Activated naive CD4-positive, alpha-beta T cell treated with anti-CD3 and anti-CD28 coated beads, Interleukin-2, amount 10 ng/mL, durations not matched to agents 7 days and 5 days (primary cell): Measurements from ENCODE around the gene IGF2BP3.

ENCODE experiments used
- CTCF ChIA-PET: fragments of 350-600 bp; sonication (Branson Sonifier 250); formaldehyde crosslinking; loops from one replicate; lab custom pipeline; 2021; ENCODE audit warnings: antibody characterized with exemption; lab: Charles Lee
- DNase-seq: peaks from one replicate; pipeline ENCODE4 v3.0.0-alpha.2; 2020
- H3K27ac Mint-ChIP-seq: one replicate; pipeline ENCODE4 v1.8.0; 2021; ENCODE audit warnings: mild to moderate bottlenecking, moderate library complexity, mixed read lengths
- H3K27me3 Mint-ChIP-seq: one replicate; pipeline ENCODE4 v1.8.0; 2021; ENCODE audit warnings: mild to moderate bottlenecking, mixed read lengths
- H3K36me3 Mint-ChIP-seq: one replicate; pipeline ENCODE4 v1.8.0; 2021; ENCODE audit warnings: mixed read lengths
- H3K4me1 Mint-ChIP-seq: one replicate; pipeline ENCODE4 v1.8.0; 2021; ENCODE audit warnings: mixed read lengths
- H3K4me3 Mint-ChIP-seq: one replicate; pipeline ENCODE4 v1.8.0; 2021; ENCODE audit warnings: mild to moderate bottlenecking, moderate library complexity, mixed read lengths
- H3K9me3 Mint-ChIP-seq: one replicate; pipeline ENCODE4 v1.8.0; 2021; ENCODE audit warnings: mixed read lengths

The IGF2BP3 gene

DNA sequence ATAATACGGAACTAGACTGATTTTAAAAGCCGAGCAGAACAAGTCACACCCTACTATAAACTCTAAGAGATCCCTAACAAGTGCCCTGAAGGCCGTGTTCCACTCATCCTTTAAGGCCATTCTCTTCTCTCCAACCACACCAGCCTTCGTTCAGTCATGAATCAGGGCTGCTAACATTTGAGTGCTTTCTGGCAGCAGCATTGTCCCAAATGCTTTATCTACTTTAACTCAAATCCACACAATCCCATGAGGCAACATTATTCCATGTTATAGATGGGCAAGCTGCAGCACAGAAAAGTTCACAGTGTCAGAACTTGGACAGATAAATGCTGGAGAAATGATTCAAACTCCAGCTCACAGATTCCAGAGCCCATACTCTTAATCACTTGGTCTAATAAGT lies 97.7 kb downstream of the IGF2BP3 start:
- Mint-ChIP-seq H3K4me3 (no peak overlapping the region), H3K36me3 (no peaks in the 10 kb centered on the region), H3K4me1 (peaks cover 38% of the 10 kb centered on the region), H3K9me3 (no peaks in the 10 kb centered on the region), H3K27me3 (peaks cover 23% of the 10 kb centered on the region), H3K27ac (no peak overlapping the region)
- CTCF ChIA-PET, result interaction anchor here (1.1 kb wide), 1 partner anchor 14 kb away, joined by 4 read pairs; no protein-coding TSS in a partner anchor
- no peak for DNase-seq

GRCh38 chr7:23371654-23372053 lies 98.6 kb downstream of the IGF2BP3 start:
- no peaks in the 10 kb centered on the region for H3K9me3 Mint-ChIP-seq
- H3K27ac Mint-ChIP-seq, result no peak overlapping the region
- DNase-seq, result no peak
- no peak overlapping the region for H3K4me3 Mint-ChIP-seq
- no peaks in the 10 kb centered on the region for H3K36me3 Mint-ChIP-seq
- H3K27me3 Mint-ChIP-seq, result peaks cover 30% of the 10 kb centered on the region
- CTCF ChIA-PET, result no interaction called here
- H3K4me1 Mint-ChIP-seq, result peaks cover 41% of the 10 kb centered on the region

DNA sequence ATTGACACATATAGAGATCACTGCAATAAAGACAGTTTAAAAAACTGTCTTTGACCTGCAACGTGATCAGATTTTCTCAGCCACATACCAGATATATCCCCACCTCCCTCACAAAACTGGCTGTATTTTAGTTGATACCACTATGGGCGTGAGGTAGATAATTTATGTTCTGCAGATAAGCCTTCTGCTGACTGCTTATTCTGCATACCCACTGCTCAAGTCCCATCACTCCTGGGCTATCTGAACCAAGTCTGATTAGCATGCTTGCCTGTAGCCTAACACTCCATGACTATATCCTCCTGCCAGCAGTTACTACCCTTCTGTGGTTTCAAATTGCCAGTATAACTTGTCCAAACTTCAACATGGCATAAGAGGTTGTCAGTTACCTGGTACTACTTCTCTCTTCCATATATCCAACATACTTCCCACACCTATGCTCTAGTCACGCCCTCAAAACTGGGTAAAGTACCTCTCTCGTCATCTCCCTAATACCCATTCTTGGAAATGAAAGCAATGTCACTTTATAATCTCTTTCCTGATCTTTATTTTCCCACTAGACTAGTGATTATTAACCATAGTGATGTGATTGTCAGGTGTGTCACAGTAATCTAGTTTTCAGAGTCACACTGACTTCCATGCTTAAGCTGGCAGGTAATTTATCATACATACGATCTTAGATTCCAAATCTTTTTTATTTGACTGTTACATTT lies 100.4 kb downstream of the IGF2BP3 start:
- DNase-seq, result no peak
- H3K36me3 Mint-ChIP-seq, result no peaks in the 10 kb centered on the region
- peaks cover 41% of the 10 kb centered on the region for H3K4me1 Mint-ChIP-seq
- no peaks in the 10 kb centered on the region for H3K9me3 Mint-ChIP-seq
- no peak overlapping the region for H3K27ac Mint-ChIP-seq
- H3K27me3 Mint-ChIP-seq, result peaks cover 26% of the 10 kb centered on the region
- no peak overlapping the region for H3K4me3 Mint-ChIP-seq
- CTCF ChIA-PET, result interaction anchor here (0.6 to 1.0 kb wide), 2 partner anchors 12 to 61 kb away, joined by 3 read pairs; no protein-coding TSS in a partner anchor

DNA sequence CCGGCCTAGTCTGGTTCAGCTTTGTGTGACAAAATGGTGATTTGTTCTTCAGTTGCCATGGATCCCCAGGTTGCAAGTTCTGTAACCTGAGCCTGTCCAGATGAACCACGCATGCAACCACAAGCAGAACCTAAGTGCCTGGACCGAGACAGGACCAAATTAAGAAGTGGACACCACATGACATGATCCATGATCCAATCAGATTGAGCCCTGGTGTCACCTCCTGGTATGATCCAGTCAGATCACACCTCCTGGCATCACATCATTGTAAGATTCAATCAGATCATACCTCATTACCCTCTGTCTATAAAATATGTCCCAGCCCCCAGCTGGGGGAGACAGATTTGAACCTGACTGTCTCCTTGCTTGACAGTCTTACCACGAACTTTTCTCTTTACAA lies 101.2 kb downstream of the IGF2BP3 start:
- no peaks in the 10 kb centered on the region for H3K9me3 Mint-ChIP-seq
- CTCF ChIA-PET, result no interaction called here
- H3K27me3 Mint-ChIP-seq, result peaks cover 26% of the 10 kb centered on the region
- H3K4me1 Mint-ChIP-seq, result peaks cover 41% of the 10 kb centered on the region
- no peak overlapping the region for H3K4me3 Mint-ChIP-seq
- no peak overlapping the region for H3K27ac Mint-ChIP-seq
- DNase-seq, result no peak
- H3K36me3 Mint-ChIP-seq, result no peaks in the 10 kb centered on the region

GRCh38 chr7:23358152-23358674 lies 112.1 kb downstream of the IGF2BP3 start:
- Mint-ChIP-seq H3K27me3 (peaks cover 47% of the 10 kb centered on the region), H3K4me1 (peaks cover 22% of the 10 kb centered on the region), H3K4me3 (no peak overlapping the region), H3K27ac (no peak overlapping the region), H3K9me3 (peaks cover 2% of the 10 kb centered on the region), H3K36me3 (no peaks in the 10 kb centered on the region)
- no peak for DNase-seq
- CTCF ChIA-PET, result interaction anchor here (0.7 to 2.5 kb wide), 38 partner anchors 9 to 188 kb away, joined by 3 to 35 read pairs (median 4); no protein-coding TSS in a partner anchor

GRCh38 chr7:23357190-23358093 lies 112.8 kb downstream of the IGF2BP3 start:
- DNase-seq, result no peak
- peaks cover 22% of the 10 kb centered on the region for H3K4me1 Mint-ChIP-seq
- no peak overlapping the region for H3K27ac Mint-ChIP-seq
- no peaks in the 10 kb centered on the region for H3K36me3 Mint-ChIP-seq
- peaks cover 50% of the 10 kb centered on the region for H3K27me3 Mint-ChIP-seq
- H3K9me3 Mint-ChIP-seq, result peaks cover 2% of the 10 kb centered on the region
- CTCF ChIA-PET, result interaction anchor here (0.7 to 2.5 kb wide), 38 partner anchors 10 to 189 kb away, joined by 3 to 35 read pairs (median 4); no protein-coding TSS in a partner anchor
- no peak overlapping the region for H3K4me3 Mint-ChIP-seq

DNA sequence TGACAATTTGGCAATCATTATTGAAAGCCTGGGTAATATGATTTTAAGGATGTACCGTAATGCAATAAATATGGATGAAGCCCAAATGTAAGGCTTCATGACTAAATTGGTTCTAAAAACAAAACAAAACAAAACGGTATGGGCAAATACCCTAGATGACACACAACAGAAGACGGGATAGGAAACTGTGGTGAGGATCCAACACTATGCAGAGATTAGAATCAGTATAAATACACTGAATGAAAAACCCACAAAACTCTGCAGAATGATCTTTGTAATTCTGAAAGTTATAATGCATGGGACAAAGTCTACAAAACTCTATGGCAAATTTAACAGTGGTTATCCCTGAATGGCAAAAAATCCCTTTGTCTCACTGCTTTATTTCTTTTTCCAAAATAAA lies 113.6 kb downstream of the IGF2BP3 start:
- H3K4me1 Mint-ChIP-seq, result peaks cover 22% of the 10 kb centered on the region
- peak overlapping the region; percentile 29 for H3K27ac Mint-ChIP-seq
- DNase-seq, result peak; percentile 36
- H3K4me3 Mint-ChIP-seq, result no peak overlapping the region
- CTCF ChIA-PET, result no interaction called here
- peaks cover 51% of the 10 kb centered on the region for H3K27me3 Mint-ChIP-seq
- H3K36me3 Mint-ChIP-seq, result no peaks in the 10 kb centered on the region
- H3K9me3 Mint-ChIP-seq, result peaks cover 2% of the 10 kb centered on the region

DNA sequence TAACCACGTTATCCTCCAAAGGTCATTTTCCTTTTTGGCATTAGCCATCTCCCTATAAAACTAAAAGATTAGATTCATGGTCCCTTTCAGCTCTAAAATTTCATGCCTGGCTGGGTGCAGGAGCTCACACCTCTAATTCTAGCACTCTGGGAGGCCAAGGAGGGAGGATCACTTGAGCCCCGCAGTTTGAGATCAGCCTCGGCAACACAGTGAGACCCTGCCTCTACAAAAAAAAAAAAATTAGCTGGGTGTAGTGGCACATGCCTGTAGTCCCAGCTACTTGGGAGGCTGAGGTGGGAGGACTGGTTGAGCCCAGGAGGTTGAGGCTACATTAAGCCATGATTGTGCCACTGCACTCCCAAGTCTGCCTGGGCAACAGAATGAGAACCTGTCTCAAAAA lies 114.1 kb downstream of the IGF2BP3 start:
- Mint-ChIP-seq H3K4me1 (peaks cover 22% of the 10 kb centered on the region), H3K27me3 (peaks cover 54% of the 10 kb centered on the region), H3K27ac (no peak overlapping the region), H3K36me3 (no peaks in the 10 kb centered on the region), H3K4me3 (no peak overlapping the region), H3K9me3 (peaks cover 2% of the 10 kb centered on the region)
- CTCF ChIA-PET, result interaction anchor here (0.7 to 1.3 kb wide), 3 partner anchors 8 to 72 kb away, joined by 3 to 4 read pairs (median 3); no protein-coding TSS in a partner anchor
- no peak for DNase-seq

DNA sequence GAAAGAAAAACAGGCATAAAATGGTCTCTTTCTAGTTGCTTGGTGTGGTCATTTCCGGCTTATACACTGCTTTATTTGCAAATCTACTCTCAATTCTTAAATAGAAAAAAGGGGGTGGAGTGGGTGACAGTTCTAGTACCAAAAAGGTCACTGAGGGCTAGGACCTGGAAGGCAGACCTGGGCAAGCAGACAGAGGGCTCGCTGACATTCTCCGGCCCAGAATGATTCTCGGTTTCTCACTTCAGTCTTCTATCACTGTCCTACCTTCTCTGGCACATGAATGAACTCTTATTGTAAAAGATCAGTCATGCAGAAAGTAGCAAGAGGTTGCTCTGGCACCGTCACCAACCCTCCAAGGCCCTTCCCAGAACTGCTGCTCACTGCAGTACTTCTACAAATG lies 117.1 kb downstream of the IGF2BP3 start:
- CTCF ChIA-PET, result no interaction called here
- no peaks in the 10 kb centered on the region for H3K9me3 Mint-ChIP-seq
- H3K4me3 Mint-ChIP-seq, result no peak overlapping the region
- peaks cover 22% of the 10 kb centered on the region for H3K4me1 Mint-ChIP-seq
- no peak overlapping the region for H3K27ac Mint-ChIP-seq
- no peaks in the 10 kb centered on the region for H3K36me3 Mint-ChIP-seq
- no peak for DNase-seq
- H3K27me3 Mint-ChIP-seq, result peaks cover 36% of the 10 kb centered on the region

DNA sequence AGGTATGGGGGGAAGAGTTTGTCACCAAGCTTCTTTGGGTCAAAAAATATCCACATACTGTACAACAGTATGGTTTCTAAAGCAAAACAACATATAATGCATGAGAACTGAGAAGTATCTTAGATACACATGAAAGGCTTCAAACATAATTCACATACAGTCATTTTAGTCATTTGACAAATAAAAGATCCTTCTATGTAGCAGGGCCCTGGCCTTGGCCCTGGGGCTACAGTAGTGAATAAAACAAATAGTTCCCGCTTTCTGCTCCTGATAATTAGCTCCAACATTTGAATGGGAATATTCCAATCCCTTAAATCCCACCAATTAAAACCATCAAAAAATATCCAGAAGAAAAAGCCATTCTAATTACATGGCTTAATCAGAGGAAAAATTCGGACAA lies 119.8 kb downstream of the IGF2BP3 start:
- Mint-ChIP-seq H3K27ac (no peak overlapping the region), H3K4me1 (peaks cover 24% of the 10 kb centered on the region), H3K4me3 (no peak overlapping the region), H3K27me3 (peaks cover 31% of the 10 kb centered on the region), H3K36me3 (peaks cover 2% of the 10 kb centered on the region), H3K9me3 (no peaks in the 10 kb centered on the region)
- CTCF ChIA-PET, result interaction anchor here (0.6 kb wide), 1 partner anchor 57 kb away, joined by 3 read pairs; no protein-coding TSS in a partner anchor
- no peak for DNase-seq

- peaks cover 29% of the 10 kb centered on the region for H3K4me1 Mint-ChIP-seq
- H3K27ac Mint-ChIP-seq, result no peak overlapping the region
These were observed 120.7 kb downstream of the IGF2BP3 start for GRCh38 chr7:23349484-23350157.

DNA sequence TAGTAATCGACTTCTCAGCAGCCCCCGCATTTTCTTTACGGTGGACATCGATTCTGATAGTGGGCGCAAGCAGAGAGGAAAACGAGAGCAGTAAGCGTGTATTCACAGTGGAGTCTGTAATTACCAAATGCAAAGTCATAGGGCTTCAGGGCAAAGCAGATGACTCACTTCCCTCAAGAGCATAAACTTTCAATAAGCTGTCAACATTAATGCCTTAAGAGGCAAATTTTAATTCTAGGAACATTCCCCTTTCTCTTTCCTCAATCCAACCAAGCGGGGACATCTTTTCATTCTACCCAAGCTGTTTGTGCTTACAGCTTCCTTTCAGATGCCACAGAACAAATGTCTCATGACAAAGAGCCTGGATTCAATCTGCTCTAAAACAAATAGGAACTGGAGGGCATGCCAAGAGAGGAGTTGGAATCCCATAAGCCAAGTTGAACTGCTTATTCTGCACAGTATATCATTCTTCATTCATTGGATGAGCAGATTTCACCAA lies 122.6 kb downstream of the IGF2BP3 start:
- Mint-ChIP-seq H3K27me3 (peaks cover 15% of the 10 kb centered on the region), H3K4me1 (peaks cover 29% of the 10 kb centered on the region), H3K4me3 (peak overlapping the region; percentile 14), H3K27ac (no peak overlapping the region), H3K36me3 (peaks cover 2% of the 10 kb centered on the region), H3K9me3 (no peaks in the 10 kb centered on the region)
- no peak for DNase-seq
- CTCF ChIA-PET, result interaction anchor here (0.7 to 2.8 kb wide), 4 partner anchors 8 to 75 kb away, joined by 3 to 13 read pairs (median 7); no protein-coding TSS in a partner anchor

More at GRCh38 chr7:23349484-23350157, 120.7 kb downstream of the IGF2BP3 start:
- CTCF ChIA-PET, result interaction anchor here (1.0 to 1.4 kb wide), 3 partner anchors 10 to 81 kb away, joined by 3 to 4 read pairs (median 3); no protein-coding TSS in a partner anchor
- Mint-ChIP-seq H3K4me3 (no peak overlapping the region), H3K9me3 (no peaks in the 10 kb centered on the region), H3K36me3 (peaks cover 2% of the 10 kb centered on the region), H3K27me3 (peaks cover 24% of the 10 kb centered on the region)
- no peak for DNase-seq

DNA sequence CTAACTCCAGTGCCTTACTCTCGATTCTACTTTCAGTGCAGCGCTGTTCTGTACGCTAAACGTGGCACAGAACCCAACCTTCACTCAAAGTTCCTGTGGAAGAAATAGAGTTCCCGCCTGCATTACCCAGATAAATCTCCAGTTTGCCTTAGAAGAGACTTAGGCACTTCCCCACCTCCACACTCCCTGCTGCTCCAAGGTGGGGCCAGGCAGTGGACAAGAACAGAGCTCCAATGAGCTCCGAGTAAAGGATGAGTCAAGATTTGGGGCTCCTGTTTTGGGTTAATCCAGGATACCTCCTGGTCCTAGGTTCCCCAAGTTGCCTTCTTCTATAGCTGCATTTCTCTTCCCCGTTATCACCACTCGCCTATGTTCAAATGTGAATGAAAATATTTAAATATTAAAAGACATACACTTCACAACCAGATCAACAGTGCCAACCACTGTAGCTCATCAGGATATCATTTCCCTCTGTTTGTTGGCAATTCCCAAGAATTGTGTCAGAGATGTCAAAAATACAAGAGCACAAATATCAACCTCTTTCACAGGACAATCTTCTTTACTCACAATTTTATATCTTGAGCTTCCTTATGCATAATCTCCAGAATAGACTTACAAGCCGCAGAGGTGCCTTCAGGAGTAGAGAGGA lies 123.1 kb downstream of the IGF2BP3 start:
- H3K9me3 Mint-ChIP-seq, result no peaks in the 10 kb centered on the region
- CTCF ChIA-PET, result interaction anchor here (0.9 to 2.8 kb wide), 3 partner anchors 9 to 74 kb away, joined by 3 to 13 read pairs (median 11); no protein-coding TSS in a partner anchor
- H3K4me1 Mint-ChIP-seq, result peaks cover 29% of the 10 kb centered on the region
- peaks cover 9% of the 10 kb centered on the region for H3K27me3 Mint-ChIP-seq
- H3K27ac Mint-ChIP-seq, result no peak overlapping the region
- no peak for DNase-seq
- peaks cover 2% of the 10 kb centered on the region for H3K36me3 Mint-ChIP-seq
- H3K4me3 Mint-ChIP-seq, result peak overlapping the region; percentile 14
